Panc1 (cell line): ENCODE results near the gene FPGS.

ENCODE experiments used
- CTCF ChIP-seq: fragments of 450-650 bp; IDR thresholded peaks from 2 replicates; pipeline ENCODE4 v1.5.1; 2017; ENCODE audit warnings: mild to moderate bottlenecking
- REST ChIP-seq, 2 experiments: IDR thresholded peaks; 2 replicates each; pipeline ENCODE4 v1.6.1; 2011 to 2012; ENCODE audit warnings: low read depth in 2 of 2, control low read depth in 1 of 2, low read length in 1 of 2, mild to moderate bottlenecking in 1 of 2, moderate library complexity in 1 of 2; ENCODE audit not compliant: insufficient read depth in 1 of 2

- TF ChIP-seq CTCF, result no peak
- TF ChIP-seq REST (IDR thresholded peaks at IDR 0.05; ENCODE audit: insufficient read depth in 1 of 2, low read depth in 2 of 2, low read length in 1 of 2), result no peak
These were observed 24.2 kb upstream of the FPGS start, which contains the start of gene SH2D3C for GRCh38 chr9:127778280-127779135.
